Activated naive CD4-positive, alpha-beta T cell treated with anti-CD3 and anti-CD28 coated beads for 36 hours (primary cell): ENCODE data around the gene NAXD. TPM values are rescaled to one million over a fixed set of nuclear protein-coding genes. Genes with fewer than 3 reads are reported as not detected.
"Not testable (repeated sequence)": the region's sequence is repeated elsewhere in the genome, so short reads cannot be mapped to it uniquely, and the experiment has no call there.

Source experiments
- CTCF ChIA-PET: fragments of 350-600 bp; sonication (Branson Sonifier 250); formaldehyde crosslinking; loops from one replicate; lab custom pipeline; 2021; ENCODE audit warnings: antibody characterized with exemption; lab: Charles Lee
- DNase-seq: peaks from one replicate; pipeline ENCODE4 v3.0.0-alpha.2; 2020
- H3K27ac Mint-ChIP-seq: one replicate; pipeline ENCODE4 v1.8.0; 2021; ENCODE audit warnings: mild to moderate bottlenecking, mixed read lengths
- H3K27me3 Mint-ChIP-seq: one replicate; pipeline ENCODE4 v1.8.0; 2021; ENCODE audit warnings: low read depth, mixed read lengths
- H3K36me3 Mint-ChIP-seq: one replicate; pipeline ENCODE4 v1.8.0; 2021; ENCODE audit warnings: low read depth, mixed read lengths
- H3K4me1 Mint-ChIP-seq: one replicate; pipeline ENCODE4 v1.8.0; 2021; ENCODE audit warnings: low read depth, mixed read lengths
- H3K4me3 Mint-ChIP-seq: one replicate; pipeline ENCODE4 v1.8.0; 2021; ENCODE audit warnings: mild to moderate bottlenecking, moderate library complexity, mixed read lengths
- H3K9me3 Mint-ChIP-seq: one replicate; pipeline ENCODE4 v1.8.0; 2021; ENCODE audit warnings: mixed read lengths
- intact Hi-C: fragments of 100-400 bp; cut with micrococcal nuclease; formaldehyde crosslinking; loops from one replicate; pipeline ENCODE4 v1.15.1; 2023
- total RNA-seq, 2 experiments: library from RNA; stranded (reverse); gene quantifications; one replicate each; pipeline ENCODE4 v1.2.3, GENCODE V29; 2021

NAXD gene
- total RNA-seq, 2 experiments from 2014 or later, result 20.8 to 23.3 TPM

DNA sequence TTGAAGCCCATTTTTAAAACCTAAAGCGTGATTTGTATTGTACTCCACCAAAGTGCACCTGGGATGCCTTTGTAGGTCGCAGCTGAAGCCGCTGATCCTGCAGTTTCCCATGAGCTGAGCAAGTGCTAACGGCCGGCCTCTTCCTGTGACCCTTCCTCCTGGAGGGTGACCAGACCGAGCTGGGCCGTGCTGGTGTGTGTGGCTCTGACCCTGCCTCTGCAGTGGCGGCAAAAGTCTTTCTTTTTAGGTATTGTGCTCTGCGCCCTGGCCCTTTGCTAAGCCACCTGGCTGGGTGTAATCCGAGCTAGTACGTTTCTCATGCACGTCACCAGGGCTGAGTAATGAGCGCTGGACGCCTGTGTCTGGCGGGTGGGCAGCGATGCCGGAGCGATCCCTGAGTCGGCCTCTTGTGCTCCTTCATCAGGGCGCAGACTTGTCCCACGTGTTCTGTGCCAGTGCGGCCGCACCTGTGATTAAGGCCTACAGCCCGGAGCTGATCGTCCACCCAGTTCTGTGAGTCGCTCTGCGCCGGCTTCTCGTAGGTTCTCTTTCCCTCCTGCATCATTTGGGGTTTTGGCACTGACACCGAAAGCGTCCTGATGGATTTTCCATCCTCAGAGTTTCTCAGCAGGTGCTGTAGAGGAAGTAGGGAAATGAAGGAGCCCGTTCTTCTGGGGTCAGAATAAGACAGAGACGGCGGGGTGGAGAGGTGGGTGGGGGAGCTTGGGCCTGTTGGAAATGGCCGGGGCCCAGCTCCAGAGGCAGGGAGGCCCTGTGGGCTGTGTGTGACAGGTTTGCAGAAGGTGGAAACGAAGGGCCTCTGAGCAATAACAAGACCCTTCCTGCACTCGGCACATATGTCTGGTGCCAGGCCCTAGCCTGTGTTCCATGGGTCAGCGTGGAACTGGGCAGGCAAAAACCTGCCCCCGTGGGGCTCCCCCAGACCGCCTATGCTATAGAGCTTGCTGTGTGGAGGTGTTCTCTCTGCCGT is 9.7 kb downstream of the NAXD start:
- peaks cover 16% of the 10 kb centered on the region for H3K36me3 Mint-ChIP-seq
- H3K9me3 Mint-ChIP-seq, result no peaks in the 10 kb centered on the region
- DNase-seq, result no peak
- H3K4me1 Mint-ChIP-seq, result peaks cover 35% of the 10 kb centered on the region
- no peak overlapping the region for H3K4me3 Mint-ChIP-seq
- no peaks in the 10 kb centered on the region for H3K27me3 Mint-ChIP-seq
- intact Hi-C loops, result no loop called here
- CTCF ChIA-PET, result no interaction called here
- no peak overlapping the region for H3K27ac Mint-ChIP-seq

DNA sequence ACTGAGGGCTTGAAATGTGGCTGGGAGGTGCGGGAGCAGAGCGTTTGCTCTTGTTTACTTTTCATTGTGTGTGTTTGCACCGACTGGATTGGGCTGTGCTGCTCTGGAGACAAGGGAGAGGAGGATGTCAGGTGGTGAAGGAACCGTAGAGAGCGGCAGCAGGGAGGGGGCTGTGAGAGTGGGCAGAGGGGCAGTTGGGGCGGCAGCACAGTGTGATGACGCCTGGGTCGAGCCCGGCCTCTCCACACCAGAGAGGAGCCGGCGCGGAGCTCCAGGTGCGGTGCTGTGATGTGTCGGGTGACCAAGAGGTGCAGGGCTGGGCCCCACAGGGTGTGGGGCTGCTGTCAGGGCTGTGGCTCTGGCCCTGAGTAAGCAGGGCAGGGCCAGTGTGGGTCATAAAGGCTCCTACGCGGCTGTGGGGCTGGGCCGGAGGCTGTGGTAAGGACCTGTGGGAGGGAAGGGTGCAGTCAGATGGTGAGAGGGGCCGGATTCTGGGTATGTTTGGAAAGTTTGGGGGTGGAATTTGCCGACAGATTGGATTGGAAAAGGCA is 10.5 kb downstream of the NAXD start:
- no peak overlapping the region for H3K27ac Mint-ChIP-seq
- no peak for DNase-seq
- CTCF ChIA-PET, result no interaction called here
- H3K4me3 Mint-ChIP-seq, result no peak overlapping the region
- H3K4me1 Mint-ChIP-seq, result peaks cover 29% of the 10 kb centered on the region
- intact Hi-C loops, result no loop called here
- no peaks in the 10 kb centered on the region for H3K27me3 Mint-ChIP-seq
- peaks cover 18% of the 10 kb centered on the region for H3K36me3 Mint-ChIP-seq
- no peaks in the 10 kb centered on the region for H3K9me3 Mint-ChIP-seq

DNA sequence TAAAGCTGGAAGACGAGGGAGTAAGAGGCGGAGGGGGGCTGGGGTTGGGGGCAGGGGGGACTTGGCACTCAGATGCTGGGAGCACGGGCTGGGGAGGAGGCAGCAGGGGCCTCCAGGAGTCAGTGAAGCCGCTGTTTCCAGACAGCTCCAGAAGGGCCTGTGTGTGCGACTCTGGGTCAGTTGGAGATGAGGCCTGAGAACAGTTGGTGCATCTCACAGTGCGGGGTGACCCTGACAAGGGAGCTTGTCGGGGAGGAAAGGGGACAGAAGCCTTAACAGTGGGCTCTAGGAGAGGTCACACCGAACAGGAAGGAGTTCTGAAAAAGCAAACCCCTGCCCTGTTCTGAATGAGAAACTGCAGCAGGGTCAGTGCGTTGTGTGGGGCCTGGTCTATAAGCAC is 11.2 kb downstream of the NAXD start:
- Mint-ChIP-seq H3K4me3 (no peak overlapping the region), H3K27ac (no peak overlapping the region), H3K4me1 (peaks cover 27% of the 10 kb centered on the region), H3K27me3 (no peaks in the 10 kb centered on the region), H3K9me3 (no peaks in the 10 kb centered on the region), H3K36me3 (peaks cover 19% of the 10 kb centered on the region)
- intact Hi-C loops, result no loop called here
- no peak for DNase-seq
- CTCF ChIA-PET, result interaction anchor here (0.9 kb wide), 1 partner anchor 19 kb away, joined by 3 read pairs; no protein-coding TSS in a partner anchor

DNA sequence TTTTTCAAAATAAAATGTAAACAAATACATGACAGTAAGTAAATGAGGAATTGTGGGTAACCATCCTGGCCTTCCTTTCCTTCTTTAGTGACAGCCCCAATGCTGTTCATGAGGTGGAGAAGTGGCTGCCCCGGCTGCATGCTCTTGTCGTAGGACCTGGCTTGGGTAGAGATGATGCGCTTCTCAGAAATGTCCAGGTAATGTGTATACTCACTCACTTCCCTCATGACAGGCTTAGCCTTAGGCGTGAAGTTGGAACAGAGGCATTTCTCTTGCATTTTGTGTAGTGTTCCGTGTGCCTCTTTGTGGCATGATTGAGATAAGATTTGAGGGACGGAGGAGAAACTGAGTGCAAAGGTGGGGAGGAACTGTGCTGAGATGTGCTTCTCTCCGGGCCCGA is 12.0 kb downstream of the NAXD start:
- H3K4me1 Mint-ChIP-seq, result peaks cover 27% of the 10 kb centered on the region
- H3K9me3 Mint-ChIP-seq, result no peaks in the 10 kb centered on the region
- no peak overlapping the region for H3K27ac Mint-ChIP-seq
- H3K4me3 Mint-ChIP-seq, result no peak overlapping the region
- DNase-seq, result no peak
- H3K27me3 Mint-ChIP-seq, result no peaks in the 10 kb centered on the region
- intact Hi-C loops, result no loop called here
- CTCF ChIA-PET, result interaction anchor here (0.9 kb wide), 1 partner anchor 18 kb away, joined by 3 read pairs; no protein-coding TSS in a partner anchor
- H3K36me3 Mint-ChIP-seq, result peaks cover 19% of the 10 kb centered on the region

DNA sequence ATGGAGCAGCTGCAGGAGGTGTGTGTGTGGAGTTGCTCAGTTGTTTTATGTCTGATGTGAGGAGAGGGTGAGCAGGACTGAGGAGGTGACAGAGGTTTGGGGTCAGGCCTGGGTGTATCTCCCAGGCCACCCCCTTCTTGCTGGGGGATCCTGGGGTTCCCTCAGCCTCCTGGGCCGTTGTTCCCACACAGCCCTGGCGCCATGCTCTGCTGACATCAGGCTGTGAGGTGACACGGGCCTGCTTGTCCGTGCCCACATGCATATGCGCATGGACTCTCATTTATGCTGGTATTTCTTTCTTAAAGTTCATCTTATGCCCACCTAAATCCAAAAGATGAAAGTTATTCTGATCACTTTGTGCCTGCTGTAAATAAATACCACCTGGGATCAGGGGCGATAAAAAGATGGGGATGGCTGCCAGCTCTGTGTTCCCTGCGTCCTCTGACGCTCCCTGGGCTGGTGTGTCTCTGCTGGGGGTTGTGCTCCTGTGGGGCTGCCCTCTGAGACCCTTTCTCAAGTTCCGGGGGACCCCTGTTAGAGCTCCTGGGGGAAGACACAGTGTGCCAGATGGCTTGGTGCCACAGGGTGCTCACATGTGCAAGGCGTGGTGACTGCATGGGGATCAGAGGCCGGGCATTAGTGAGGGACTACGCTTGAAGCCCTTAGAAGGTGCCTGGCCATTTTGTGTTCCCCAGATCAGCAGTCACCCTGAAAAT is 12.6 kb downstream of the NAXD start:
- H3K9me3 Mint-ChIP-seq, result no peaks in the 10 kb centered on the region
- H3K27me3 Mint-ChIP-seq, result no peaks in the 10 kb centered on the region
- peaks cover 17% of the 10 kb centered on the region for H3K36me3 Mint-ChIP-seq
- H3K27ac Mint-ChIP-seq, result no peak overlapping the region
- H3K4me3 Mint-ChIP-seq, result no peak overlapping the region
- CTCF ChIA-PET, result no interaction called here
- H3K4me1 Mint-ChIP-seq, result peaks cover 24% of the 10 kb centered on the region
- DNase-seq, result no peak
- intact Hi-C loops, result no loop called here

DNA sequence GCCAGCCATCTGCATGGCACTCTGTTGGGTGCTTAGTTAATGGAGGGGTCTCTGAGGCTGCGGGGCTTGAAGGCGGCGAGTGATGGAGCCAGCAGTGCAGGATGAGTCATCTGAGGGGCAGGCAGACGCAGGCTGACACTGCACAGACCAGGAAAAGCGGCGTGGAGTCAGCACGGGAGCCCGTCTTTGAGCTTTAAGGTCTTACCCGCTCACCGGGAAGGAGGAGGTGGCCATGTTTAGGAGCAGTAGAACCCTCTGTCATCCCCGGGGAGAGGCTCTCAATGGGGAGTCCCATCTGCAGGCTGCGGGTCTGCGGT is 13.1 kb downstream of the NAXD start:
- DNase-seq, result no peak
- peaks cover 23% of the 10 kb centered on the region for H3K4me1 Mint-ChIP-seq
- H3K9me3 Mint-ChIP-seq, result no peaks in the 10 kb centered on the region
- H3K36me3 Mint-ChIP-seq, result peaks cover 16% of the 10 kb centered on the region
- H3K27ac Mint-ChIP-seq, result no peak overlapping the region
- intact Hi-C loops, result no loop called here
- CTCF ChIA-PET, result no interaction called here
- no peaks in the 10 kb centered on the region for H3K27me3 Mint-ChIP-seq
- H3K4me3 Mint-ChIP-seq, result no peak overlapping the region

DNA sequence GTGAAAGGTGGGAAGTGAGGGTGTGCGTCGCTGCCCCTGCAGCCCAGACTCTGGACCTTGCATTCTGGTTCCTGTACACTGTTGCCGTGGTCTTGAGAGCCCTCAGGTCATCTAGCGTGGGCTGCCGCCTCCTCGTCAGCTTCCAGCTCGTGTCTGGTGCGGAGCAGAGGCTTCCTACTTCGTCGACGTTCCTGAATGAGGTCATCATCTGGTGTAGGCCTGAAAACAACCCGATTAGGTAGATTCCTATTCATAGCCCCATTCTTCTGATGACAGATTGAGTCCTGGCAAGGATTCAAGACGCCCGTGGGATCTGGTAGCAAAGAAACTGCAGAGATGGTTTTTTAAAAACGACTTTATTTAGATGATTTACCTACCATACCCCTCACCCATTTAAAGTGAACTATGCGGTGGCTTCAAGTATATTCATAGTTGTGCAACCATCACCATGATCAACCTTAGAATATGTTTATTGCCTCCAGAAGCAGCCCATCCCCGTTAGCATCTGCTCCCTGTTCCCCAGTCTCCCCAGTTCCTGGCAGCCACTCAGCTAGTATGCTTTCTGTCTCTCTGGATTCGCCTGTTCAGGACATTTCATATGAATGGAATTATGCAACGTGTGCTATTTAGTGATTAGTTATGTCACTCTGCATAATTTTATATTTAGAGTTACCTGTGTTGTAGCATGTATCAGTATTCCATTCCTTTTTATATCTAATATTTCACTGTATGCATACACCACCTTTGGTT is 13.8 kb downstream of the NAXD start:
- H3K27me3 Mint-ChIP-seq, result no peaks in the 10 kb centered on the region
- no peak overlapping the region for H3K27ac Mint-ChIP-seq

DNA sequence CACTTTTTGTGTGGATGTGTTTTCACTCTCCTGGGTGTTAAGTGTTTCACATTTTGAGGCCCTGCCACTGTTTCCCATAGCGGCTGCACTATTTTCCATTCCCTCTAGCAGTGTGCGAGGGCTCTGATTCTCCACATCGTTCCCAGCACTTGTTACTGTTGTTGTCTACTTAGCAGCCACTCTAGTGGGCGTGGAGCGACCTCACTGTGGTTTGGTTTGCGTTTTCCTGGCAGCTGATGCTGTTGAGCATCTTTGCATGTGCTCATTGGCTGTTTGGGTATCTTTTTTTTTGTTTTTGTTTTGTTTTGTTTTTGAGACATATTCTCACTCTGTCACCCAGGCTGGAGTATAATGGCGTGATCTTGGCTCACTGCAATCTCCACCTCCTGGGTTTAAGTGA is 14.4 kb downstream of the NAXD start:
- Mint-ChIP-seq H3K27ac (no peak overlapping the region), H3K4me1 (peaks cover 23% of the 10 kb centered on the region), H3K27me3 (no peaks in the 10 kb centered on the region), H3K4me3 (no peak overlapping the region), H3K9me3 (no peaks in the 10 kb centered on the region), H3K36me3 (peaks cover 16% of the 10 kb centered on the region)
- intact Hi-C loops, result no loop called here
- DNase-seq, result no peak
- CTCF ChIA-PET, result no interaction called here

More for the DNA sequence above, 13.8 kb downstream of the NAXD start:
- intact Hi-C loops, result no loop called here
- H3K4me3 Mint-ChIP-seq, result no peak overlapping the region
- H3K9me3 Mint-ChIP-seq, result no peaks in the 10 kb centered on the region
- peaks cover 23% of the 10 kb centered on the region for H3K4me1 Mint-ChIP-seq
- peaks cover 16% of the 10 kb centered on the region for H3K36me3 Mint-ChIP-seq
- CTCF ChIA-PET, result no interaction called here
- no peak for DNase-seq

DNA sequence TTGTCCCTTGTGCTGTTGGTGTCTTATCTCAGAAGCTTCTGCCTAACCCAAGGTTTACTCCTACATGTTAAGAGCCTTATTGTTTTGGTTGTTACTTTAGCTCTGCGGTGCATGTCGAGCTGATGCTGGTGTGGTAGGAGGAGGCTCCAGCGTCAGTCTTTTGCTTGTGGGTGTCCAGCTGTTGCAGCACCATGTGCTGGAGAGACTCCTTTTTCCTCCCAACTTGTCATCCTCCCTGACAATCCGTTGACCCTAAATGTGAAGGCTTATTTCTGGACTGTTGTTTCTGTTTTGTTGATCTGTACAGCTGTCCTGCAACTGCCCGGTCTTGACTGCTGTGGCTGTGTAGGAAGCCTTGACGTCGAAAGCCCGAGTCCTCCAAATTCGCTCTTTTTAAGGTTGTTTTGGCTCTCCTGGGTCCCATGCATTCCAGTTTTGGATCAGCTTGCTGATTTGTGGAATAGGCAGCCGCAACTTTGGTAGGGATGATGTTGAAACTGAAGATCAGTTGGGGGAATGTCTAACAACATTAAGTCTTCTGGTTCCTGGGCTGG is 15.3 kb downstream of the NAXD start:
- H3K27me3 Mint-ChIP-seq, result no peaks in the 10 kb centered on the region
- peaks cover 22% of the 10 kb centered on the region for H3K4me1 Mint-ChIP-seq
- H3K36me3 Mint-ChIP-seq, result peaks cover 19% of the 10 kb centered on the region
- CTCF ChIA-PET, result no interaction called here
- intact Hi-C loops, result no loop called here
- no peaks in the 10 kb centered on the region for H3K9me3 Mint-ChIP-seq
- no peak overlapping the region for H3K27ac Mint-ChIP-seq
- no peak overlapping the region for H3K4me3 Mint-ChIP-seq
- no peak for DNase-seq

DNA sequence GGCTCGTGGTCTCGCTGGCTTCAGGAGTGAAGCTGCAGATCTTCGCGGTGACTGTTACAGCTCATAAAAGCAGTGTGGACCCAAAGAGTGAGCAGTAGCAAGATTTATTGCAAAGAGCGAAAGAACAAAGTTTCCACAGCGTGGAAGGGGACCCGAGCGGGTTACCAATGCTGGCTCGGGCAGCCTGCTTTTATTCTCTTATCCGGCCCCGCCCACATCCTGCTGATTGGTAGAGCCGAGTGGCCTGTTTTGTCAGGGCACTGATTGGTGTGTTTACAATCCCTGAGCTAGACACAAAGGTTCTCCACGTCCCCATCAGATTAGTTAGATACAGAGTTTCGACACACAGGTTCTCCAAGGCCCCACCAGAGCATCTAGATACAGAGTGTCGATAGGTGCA is 16.9 kb downstream of the NAXD start:
- H3K36me3 Mint-ChIP-seq, result peaks cover 20% of the 10 kb centered on the region
- H3K4me3 Mint-ChIP-seq, H3K27me3 Mint-ChIP-seq, DNase-seq, H3K9me3 Mint-ChIP-seq, intact Hi-C loops: not testable (repeated sequence)
- H3K4me1 Mint-ChIP-seq, result peaks cover 20% of the 10 kb centered on the region
- CTCF ChIA-PET, result interaction anchor here (0.8 kb wide), 1 partner anchor 15 kb away, joined by 3 read pairs; no protein-coding TSS in a partner anchor
- H3K27ac Mint-ChIP-seq, result peak overlapping the region; percentile 28

DNA sequence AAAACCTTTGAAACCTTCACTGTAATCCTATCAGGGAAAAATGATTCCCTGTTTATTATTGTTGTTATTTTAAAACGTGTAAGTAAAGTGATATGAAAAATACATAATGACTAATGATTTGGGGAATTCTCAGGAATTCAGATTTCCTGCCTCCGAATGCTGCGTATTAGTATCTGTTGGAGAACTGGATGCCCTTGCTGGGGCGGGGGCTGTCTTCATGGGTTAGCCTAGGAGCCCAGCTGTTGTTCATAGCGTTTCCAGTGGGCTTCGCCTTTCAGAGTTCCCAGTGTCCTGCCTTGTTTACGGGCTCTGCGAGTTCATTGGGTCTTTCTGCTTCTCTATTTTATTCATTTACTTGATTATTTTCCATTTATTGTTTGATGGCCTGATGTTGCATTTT is 18.4 kb downstream of the NAXD start:
- DNase-seq, result no peak
- CTCF ChIA-PET, result no interaction called here
- intact Hi-C loops, result no loop called here
- Mint-ChIP-seq H3K27me3 (no peaks in the 10 kb centered on the region), H3K9me3 (no peaks in the 10 kb centered on the region), H3K4me3 (no peak overlapping the region), H3K27ac (no peak overlapping the region), H3K36me3 (peaks cover 13% of the 10 kb centered on the region), H3K4me1 (peaks cover 13% of the 10 kb centered on the region)

DNA sequence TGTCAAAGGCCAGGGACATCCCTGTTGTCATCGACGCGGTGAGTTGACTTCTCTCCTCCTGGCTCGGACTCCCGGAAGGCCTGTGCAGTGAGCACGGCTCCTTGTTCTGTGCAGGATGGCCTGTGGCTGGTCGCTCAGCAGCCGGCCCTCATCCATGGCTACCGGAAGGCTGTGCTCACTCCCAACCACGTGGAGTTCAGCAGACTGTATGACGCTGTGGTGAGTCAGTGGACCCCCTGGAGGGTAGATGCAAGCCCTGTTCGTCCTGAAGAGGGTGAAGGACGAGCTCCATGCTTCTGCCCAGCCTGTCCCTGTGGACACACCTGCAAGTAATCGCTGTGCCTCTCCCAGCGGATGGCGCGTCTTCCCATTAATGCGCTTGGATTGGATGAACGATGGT is 19.2 kb downstream of the NAXD start:
- CTCF ChIA-PET, result no interaction called here
- Mint-ChIP-seq H3K9me3 (no peaks in the 10 kb centered on the region), H3K4me3 (no peak overlapping the region), H3K27me3 (no peaks in the 10 kb centered on the region), H3K27ac (no peak overlapping the region), H3K4me1 (peaks cover 6% of the 10 kb centered on the region), H3K36me3 (peaks cover 15% of the 10 kb centered on the region)
- DNase-seq, result no peak
- intact Hi-C loops, result no loop called here
